H9 (cell line): ENCODE results near the gene SEPTIN2. TPM values are rescaled to one million over a fixed set of nuclear protein-coding genes. Genes with fewer than 3 reads are reported as not detected.

Experiments
- DNase-seq: peaks from one replicate; pipeline ENCODE4 v3.0.0-alpha.2; 2017
- H2AFZ ChIP-seq: one replicate; pipeline ENCODE4 v1.6.1; 2013; ENCODE audit warnings: mild to moderate bottlenecking, low read length, control low read depth, moderate library complexity
- H2AK5ac ChIP-seq: 2 replicates; pipeline ENCODE4 v1.6.1; 2013; ENCODE audit warnings: low read length, control low read depth, mixed read lengths; ENCODE audit not compliant: insufficient read length
- H2BK120ac ChIP-seq: one replicate; pipeline ENCODE4 v1.6.1; 2013; ENCODE audit warnings: low read depth, mild to moderate bottlenecking, low read length, control low read depth, inconsistent platforms; ENCODE audit not compliant: poor library complexity, severe bottlenecking
- H2BK12ac ChIP-seq: 2 replicates; pipeline ENCODE4 v1.6.1; 2013; ENCODE audit warnings: low read length, control low read depth, mixed read lengths, low read depth; ENCODE audit not compliant: insufficient read length
- H2BK15ac ChIP-seq: 2 replicates; pipeline ENCODE4 v1.6.1; 2013; ENCODE audit warnings: low read depth, low read length, control low read depth
- H2BK20ac ChIP-seq: one replicate; pipeline ENCODE4 v1.6.1; 2013; ENCODE audit warnings: low read depth, mild to moderate bottlenecking, low read length, control low read depth, inconsistent platforms; ENCODE audit not compliant: poor library complexity, severe bottlenecking
- H2BK5ac ChIP-seq: 2 replicates; pipeline ENCODE4 v1.6.1; 2013; ENCODE audit warnings: low read length, control low read depth, mixed read lengths; ENCODE audit not compliant: insufficient read length
- H3K14ac ChIP-seq: 2 replicates; pipeline ENCODE4 v1.6.1; 2013; ENCODE audit warnings: low read length, control low read depth; ENCODE audit not compliant: insufficient read depth
- H3K18ac ChIP-seq: 2 replicates; pipeline ENCODE4 v1.6.1; 2013; ENCODE audit warnings: low read depth, mild to moderate bottlenecking, mixed read lengths, low read length, control low read depth; ENCODE audit not compliant: insufficient read length
- H3K23ac ChIP-seq: 2 replicates; pipeline ENCODE4 v1.6.1; 2013; ENCODE audit warnings: low read length, control low read depth, mixed read lengths, low read depth; ENCODE audit not compliant: insufficient read length
- H3K23me2 ChIP-seq: 2 replicates; pipeline ENCODE4 v1.6.1; 2013; ENCODE audit warnings: low read depth, mild to moderate bottlenecking, mixed read lengths, low read length, control low read depth; ENCODE audit not compliant: insufficient read length, poor library complexity, severe bottlenecking
- H3K27ac ChIP-seq: 2 replicates; pipeline ENCODE4 v1.5.1; 2013; ENCODE audit warnings: low read length, control low read depth, mixed read lengths, low read depth; ENCODE audit not compliant: insufficient read length
- H3K27me3 ChIP-seq: 2 replicates; pipeline ENCODE4 v1.6.1; 2013; ENCODE audit warnings: low read length, control low read depth, inconsistent platforms; ENCODE audit not compliant: insufficient read depth
- H3K4ac ChIP-seq: 2 replicates; pipeline ENCODE4 v1.6.1; 2013; ENCODE audit warnings: low read depth, mild to moderate bottlenecking, control low read depth, inconsistent platforms, low read length, moderate library complexity
- H3K4me1 ChIP-seq: 2 replicates; pipeline ENCODE4 v1.6.1; 2013; ENCODE audit warnings: low read length, control low read depth, inconsistent platforms; ENCODE audit not compliant: insufficient read depth
- H3K4me2 ChIP-seq: 2 replicates; pipeline ENCODE4 v1.6.1; 2013; ENCODE audit warnings: low read length, control low read depth, mixed read lengths; ENCODE audit not compliant: insufficient read length, insufficient read depth
- H3K56ac ChIP-seq: 2 replicates; pipeline ENCODE4 v1.6.1; 2013; ENCODE audit warnings: low read depth, mild to moderate bottlenecking, mixed read lengths, low read length, control low read depth; ENCODE audit not compliant: insufficient read length
- H3K79me1 ChIP-seq: 2 replicates; pipeline ENCODE4 v1.6.1; 2013; ENCODE audit warnings: low read depth, mild to moderate bottlenecking, moderate library complexity, low read length, control low read depth, inconsistent platforms; ENCODE audit not compliant: insufficient read depth, poor library complexity, severe bottlenecking
- H3K79me2 ChIP-seq: 2 replicates; pipeline ENCODE4 v1.6.1; 2013; ENCODE audit warnings: low read length, control low read depth, inconsistent platforms; ENCODE audit not compliant: insufficient read depth
- H3K9ac ChIP-seq: 2 replicates; pipeline ENCODE4 v1.6.1; 2013; ENCODE audit warnings: low read length, control low read depth, mixed read lengths; ENCODE audit not compliant: insufficient read length; ENCODE audit errors: extremely low read depth
- H3K9me3 ChIP-seq: one replicate; pipeline ENCODE4 v1.6.1; 2013; ENCODE audit warnings: low read depth, low read length, inconsistent platforms; ENCODE audit not compliant: control insufficient read depth
- H3T11ph ChIP-seq: one replicate; pipeline ENCODE4 v1.6.1; 2013; ENCODE audit warnings: mild to moderate bottlenecking, low read length, control low read depth, inconsistent platforms
- H4K20me1 ChIP-seq: one replicate; pipeline ENCODE4 v1.6.1; 2013; ENCODE audit not compliant: control insufficient read depth, insufficient read length, insufficient read depth
- H4K5ac ChIP-seq: 2 replicates; pipeline ENCODE4 v1.6.1; 2013; ENCODE audit warnings: low read depth, mild to moderate bottlenecking, mixed read lengths, low read length, control low read depth; ENCODE audit not compliant: insufficient read length
- H4K8ac ChIP-seq: replicated peaks from 2 replicates; pipeline ENCODE4 v1.6.1; 2013; ENCODE audit warnings: low read length, control low read depth, mixed read lengths, low read depth; ENCODE audit not compliant: insufficient read length
- H4K91ac ChIP-seq: 2 replicates; pipeline ENCODE4 v1.6.1; 2013; ENCODE audit warnings: low read depth, mild to moderate bottlenecking, moderate library complexity, mixed read lengths, low read length, control low read depth; ENCODE audit not compliant: insufficient read length
- H3K27ac Mint-ChIP-seq, 3 experiments: 2 replicates in 2 of 3; 3 replicates in 1 of 3; pipeline ENCODE4 v1.8.0; 2020 to 2021; ENCODE audit warnings: mixed read lengths in 3 of 3, mild to moderate bottlenecking in 1 of 3, moderate library complexity in 1 of 3
- H3K27me3 Mint-ChIP-seq: 2 replicates; pipeline ENCODE4 v1.8.0; 2021; ENCODE audit warnings: low read depth, mild to moderate bottlenecking, moderate library complexity, mixed read lengths
- H3K36me3 Mint-ChIP-seq, 3 experiments: 2 replicates in 2 of 3; 3 replicates in 1 of 3; pipeline ENCODE4 v1.8.0; 2020 to 2021; ENCODE audit warnings: low read depth in 3 of 3, mixed read lengths in 3 of 3; ENCODE audit not compliant: insufficient read depth in 1 of 3
- H3K4me1 Mint-ChIP-seq, 2 experiments: 2 replicates each; pipeline ENCODE4 v1.8.0; 2020; ENCODE audit warnings: mixed read lengths in 2 of 2
- H3K4me3 Mint-ChIP-seq, 2 experiments: 2 replicates in 1 of 2; 3 replicates in 1 of 2; pipeline ENCODE4 v1.8.0; 2020 to 2021; ENCODE audit warnings: mild to moderate bottlenecking in 2 of 2, mixed read lengths in 2 of 2, moderate library complexity in 1 of 2
- H3K9me3 Mint-ChIP-seq, 2 experiments: 2 replicates in 1 of 2; 3 replicates in 1 of 2; pipeline ENCODE4 v1.8.0; 2020; ENCODE audit warnings: mild to moderate bottlenecking in 2 of 2, mixed read lengths in 2 of 2, moderate library complexity in 1 of 2
- CTCF ChIP-seq: fragments of 200-600 bp; sonication (generic); conservative IDR thresholded peaks from 3 replicates; pipeline ENCODE4 v1.8.0; 2021; ENCODE audit warnings: antibody characterized with exemption, mild to moderate bottlenecking
- WGBS: extraction: QIAGEN DNeasy Blood & Tissue Kit; methylation state at CpG from one replicate; pipeline ENCODE4 v1.1.7; 2013; ENCODE audit warnings: missing lambda C conversion rate, low lambda C conversion rate, mixed read lengths; ENCODE audit not compliant: insufficient read length; ENCODE audit errors: extremely low coverage; 5-methylcytosine and 5-hydroxymethylcytosine counted together
- total RNA-seq: library from RNA; stranded (reverse); gene quantifications from 2 replicates; pipeline ENCODE4 v1.2.1, GENCODE V29; 2021

SEPTIN2 gene
- total RNA-seq, 1 experiment from 2014 or later, result 385 TPM

- no peak overlapping the region for H2AK5ac ChIP-seq
- TF ChIP-seq CTCF, result no peak
- H2BK120ac ChIP-seq, result no peak overlapping the region
- H3K27me3 Mint-ChIP-seq, result no peaks in the 10 kb centered on the region
- H3K23ac ChIP-seq, result no peak overlapping the region
- H3K4ac ChIP-seq, result no peak overlapping the region
- peaks cover 66% of the 10 kb centered on the region for H3K79me2 ChIP-seq
- no CpG with 5 or more reads among the region's 4 CpGs for WGBS
- peaks cover 2 to 5% (median 2%) of the 10 kb centered on the region in 3 experiments; a peak in 5 of 7 replicates for H3K36me3 Mint-ChIP-seq
- no peak overlapping the region for H3K14ac ChIP-seq
- H2BK20ac ChIP-seq, result no peak overlapping the region
- H3K4me1 Mint-ChIP-seq, result peaks cover 47 to 51% of the 10 kb centered on the region in 2 experiments
- no peak overlapping the region for H4K5ac ChIP-seq
- no peaks in the 10 kb centered on the region for H3K9me3 ChIP-seq
- H3K79me1 ChIP-seq, result peaks cover 3% of the 10 kb centered on the region
- no peak overlapping the region for H3K56ac ChIP-seq
- DNase-seq, result no peak
- no peaks in the 10 kb centered on the region for H3K27me3 ChIP-seq
- no peak overlapping the region for H3K4me2 ChIP-seq
- no peak overlapping the region for H3K18ac ChIP-seq
- H2AFZ ChIP-seq, result no peak overlapping the region
- H3K23me2 ChIP-seq, result peaks cover 6% of the 10 kb centered on the region
- no peak overlapping the region for H2BK5ac ChIP-seq
- H3T11ph ChIP-seq, result no peak overlapping the region
- H4K8ac ChIP-seq, result no peak overlapping the region
- H3K9me3 Mint-ChIP-seq, result no peaks in the 10 kb centered on the region; a peak in 1 of 5 replicates
- no peak overlapping the region for H3K9ac ChIP-seq
- no peak overlapping the region for H3K4me3 Mint-ChIP-seq
- H3K27ac Mint-ChIP-seq, result no peak overlapping the region; a peak in 2 of 7 replicates
- H2BK12ac ChIP-seq, result no peak overlapping the region
- H4K20me1 ChIP-seq, result no peaks in the 10 kb centered on the region
- no peak overlapping the region for H4K91ac ChIP-seq
- H3K27ac ChIP-seq, result no peak overlapping the region
- H3K4me1 ChIP-seq, result 0 out of 2 replicates have a peak, but pooled peaks cover 2% of the 10 kb centered on the region
- no peak overlapping the region for H2BK15ac ChIP-seq
These were observed 3.6 kb upstream of the SEPTIN2 start for GRCh38 chr2:241312082-241312481.
